ENCODE data around the gene ZFPM1. TPM values are rescaled to one million over a fixed set of nuclear protein-coding genes. Genes with fewer than 3 reads are reported as not detected.

ZFPM1 gene
- total RNA-seq, 4 donors from 2014 or later, result 0.31 to 0.71 (median 0.56) TPM

GRCh38 chr16:88463411-88463810, 10.3 kb downstream of the ZFPM1 start:
- TF ChIP-seq POLR2A (IDR thresholded peaks at IDR 0.05), result no peak
- H3K4me1 ChIP-seq, result no peaks in the 10 kb centered on the region
- no peak overlapping the region for H3K4me3 ChIP-seq
- DNase-seq (no peak), ATAC-seq (no peak)
- H3K27ac ChIP-seq, result no peak overlapping the region
- in situ Hi-C loops (cut with MboI; ENCODE audit: low sequenced_read_pairs in 4 of 4) (no loop called here), intact Hi-C loops (cut with DNase I; ENCODE audit: low total_unique reads) (loop anchor here (10.0 kb wide), 1 partner anchor 701 kb away; no protein-coding TSS in a partner anchor)
- peaks cover 4 to 7% (median 4%) of the 10 kb centered on the region in 3 donors for H3K27me3 ChIP-seq
- no peaks in the 10 kb centered on the region for H3K36me3 ChIP-seq
- H3K9me3 ChIP-seq, result no peaks in the 10 kb centered on the region

GRCh38 chr16:88464447-88465318, 11.6 kb downstream of the ZFPM1 start:
- ATAC-seq (no peak), DNase-seq (no peak)
- H3K27me3 ChIP-seq, result peaks cover 0 to 7% (median 4%) of the 10 kb centered on the region in 3 donors
- in situ Hi-C loops (cut with MboI; ENCODE audit: low sequenced_read_pairs in 4 of 4), result no loop called here
- no peaks in the 10 kb centered on the region for H3K9me3 ChIP-seq
- intact Hi-C loops (cut with DNase I; ENCODE audit: low total_unique reads), result loop anchor here (10.0 kb wide), 1 partner anchor 700 kb away; no protein-coding TSS in a partner anchor
- no peak overlapping the region for H3K27ac ChIP-seq
- no peaks in the 10 kb centered on the region for H3K4me1 ChIP-seq
- no peak for TF ChIP-seq POLR2A (IDR thresholded peaks at IDR 0.05)
- no peak for TF ChIP-seq CTCF (IDR thresholded peaks at IDR 0.05 in 4 of 5, conservative IDR thresholded peaks at IDR 0.05 in 1 of 5)
- no peak overlapping the region for H3K4me3 ChIP-seq
- no peaks in the 10 kb centered on the region for H3K36me3 ChIP-seq

- TF ChIP-seq CTCF (IDR thresholded peaks at IDR 0.05 in 4 of 5, conservative IDR thresholded peaks at IDR 0.05 in 1 of 5), result no peak
- no peak for TF ChIP-seq POLR2A (IDR thresholded peaks at IDR 0.05)
- DNase-seq (no peak), ATAC-seq (no peak)
- no peak overlapping the region for H3K27ac ChIP-seq
- no peak overlapping the region for H3K4me3 ChIP-seq
- in situ Hi-C loops (cut with MboI; ENCODE audit: low sequenced_read_pairs in 4 of 4) (no loop called here), intact Hi-C loops (cut with DNase I; ENCODE audit: low total_unique reads) (loop anchor here (10.0 kb wide), 1 partner anchor 699 kb away; no protein-coding TSS in a partner anchor)
- H3K36me3 ChIP-seq, result no peaks in the 10 kb centered on the region
- H3K4me1 ChIP-seq, result no peaks in the 10 kb centered on the region
- H3K27me3 ChIP-seq, result peaks cover 0 to 7% (median 4%) of the 10 kb centered on the region in 3 donors
- H3K9me3 ChIP-seq, result no peaks in the 10 kb centered on the region
Observed at GRCh38 chr16:88465387-88465983, 12.4 kb downstream of the ZFPM1 start.

GRCh38 chr16:88466175-88466862, 13.2 kb downstream of the ZFPM1 start:
- Histone ChIP-seq H3K4me1 (no peaks in the 10 kb centered on the region), H3K27me3 (peaks cover 0 to 7% (median 4%) of the 10 kb centered on the region in 3 donors), H3K36me3 (no peaks in the 10 kb centered on the region), H3K9me3 (no peaks in the 10 kb centered on the region), H3K27ac (no peak overlapping the region), H3K4me3 (no peak overlapping the region)
- DNase-seq, result no peak
- no peak for ATAC-seq
- intact Hi-C loops (cut with DNase I; ENCODE audit: low total_unique reads), result loop anchor here (10.0 kb wide), 1 partner anchor 698 kb away; no protein-coding TSS in a partner anchor
- in situ Hi-C loops (cut with MboI; ENCODE audit: low sequenced_read_pairs in 4 of 4), result no loop called here
- no peak for TF ChIP-seq CTCF (IDR thresholded peaks at IDR 0.05 in 4 of 5, conservative IDR thresholded peaks at IDR 0.05 in 1 of 5)
- no peak for TF ChIP-seq POLR2A (IDR thresholded peaks at IDR 0.05)
